ENCODE data around the gene APLP2. TPM values are rescaled to one million over a fixed set of nuclear protein-coding genes. Genes with fewer than 3 reads are reported as not detected.
"Not testable (repeated sequence)": the region's sequence is repeated elsewhere in the genome, so short reads cannot be mapped to it uniquely, and the experiment has no call there.

APLP2 gene
- total RNA-seq, 1 donor from 2014 or later, result 298 TPM

DNA sequence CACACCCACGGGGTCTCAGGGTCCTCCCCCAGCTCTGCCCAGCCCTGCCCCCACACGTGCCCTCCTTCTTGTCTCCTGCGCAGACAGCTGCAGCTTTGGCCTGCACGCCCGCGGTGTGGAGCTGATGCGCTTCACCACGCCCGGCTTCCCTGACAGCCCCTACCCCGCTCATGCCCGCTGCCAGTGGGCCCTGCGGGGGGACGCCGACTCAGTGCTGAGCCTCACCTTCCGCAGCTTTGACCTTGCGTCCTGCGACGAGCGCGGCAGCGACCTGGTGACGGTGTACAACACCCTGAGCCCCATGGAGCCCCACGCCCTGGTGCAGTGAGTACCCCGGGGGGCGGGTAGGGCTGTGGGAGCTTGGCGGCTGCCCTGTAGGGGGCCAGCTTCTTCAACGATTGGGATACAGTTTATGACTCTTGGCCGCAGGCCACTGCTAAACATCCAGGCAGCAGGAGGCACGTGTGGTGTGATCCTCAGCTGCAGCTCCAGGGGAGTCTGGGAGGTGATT lies 120.7 kb downstream of the APLP2 start:
- no peak for DNase-seq (ENCODE audit: low spot score)

DNA sequence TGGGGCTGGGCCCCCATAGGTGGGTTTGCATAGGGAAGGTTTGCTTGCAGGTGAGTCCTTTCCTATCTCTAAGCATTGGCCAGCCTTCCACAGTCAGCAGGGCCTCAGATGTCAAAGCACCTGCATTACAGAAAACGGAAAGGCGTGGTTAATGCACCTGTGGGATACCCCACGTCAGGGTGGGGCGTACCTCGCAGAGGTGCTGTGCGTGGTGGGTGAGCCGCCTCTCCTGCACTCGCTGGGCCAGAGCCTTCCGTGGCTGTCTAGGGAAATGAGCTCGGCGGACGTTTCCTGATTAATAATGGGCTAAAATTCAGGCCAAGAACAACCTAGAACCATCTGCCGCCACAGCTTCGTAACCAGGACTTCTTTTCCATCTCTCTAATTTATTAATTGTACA lies 122.2 kb downstream of the APLP2 start:
- DNase-seq (ENCODE audit: low spot score), result no peak

DNA sequence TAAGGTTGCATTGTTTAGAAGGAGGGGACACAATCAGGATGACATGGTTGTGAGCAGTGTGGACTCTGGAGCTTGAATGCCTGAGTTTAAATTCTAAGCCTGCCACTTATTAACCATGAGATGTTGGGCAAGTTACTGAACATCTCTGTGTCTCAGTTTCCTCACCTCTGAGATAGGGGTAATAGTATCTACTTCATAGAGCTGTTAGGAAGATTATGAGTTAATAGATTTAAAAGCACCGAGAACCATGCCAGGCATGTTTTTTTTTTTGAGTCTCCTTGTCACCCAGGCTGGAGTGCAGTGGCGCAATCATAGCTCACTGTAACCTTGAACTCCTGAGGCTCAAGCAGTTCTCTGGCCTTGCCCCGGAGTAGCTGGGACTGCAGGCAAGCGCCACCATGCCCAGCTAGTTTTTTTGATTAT lies 123.2 kb downstream of the APLP2 start:
- DNase-seq (ENCODE audit: low spot score), result no peak

DNA sequence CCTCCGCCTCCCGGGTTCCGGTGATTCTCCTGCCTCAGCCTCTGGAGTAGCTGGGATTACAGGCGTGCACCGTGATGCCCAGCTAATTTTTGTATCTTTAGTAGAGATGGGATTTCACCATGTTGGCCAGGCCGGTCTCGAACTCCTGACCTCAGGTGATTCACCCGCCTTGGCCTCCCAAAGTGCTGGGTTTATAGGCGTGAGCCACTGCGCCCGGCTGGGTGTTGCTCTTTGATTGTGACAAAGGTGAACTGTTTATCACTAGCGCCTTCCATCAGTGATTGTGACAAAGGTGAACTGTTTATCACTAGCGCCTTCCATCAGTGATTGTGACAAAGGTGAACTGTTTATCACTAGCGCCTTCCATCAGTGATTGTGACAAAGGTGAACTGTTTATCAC lies 123.9 kb downstream of the APLP2 start:
- DNase-seq (ENCODE audit: low spot score), result not testable (repeated sequence)

Other genes with a start within 250 kb of the APLP2 start
- 17.7 TPM for gene NFRKB, start 174.3 kb upstream of the APLP2 start, total RNA-seq
- gene PRDM10, start 67.1 kb upstream of the APLP2 start, total RNA-seq, result 7.0 TPM
- 13.3 TPM for gene ST14, start 89.9 kb downstream of the APLP2 start, total RNA-seq
- gene ZBTB44, start 245.0 kb downstream of the APLP2 start, total RNA-seq, result 35.2 TPM